C4-2B (cell line): ENCODE results near the gene TJP3.
"Not testable (repeated sequence)": the region's sequence is repeated elsewhere in the genome, so short reads cannot be mapped to it uniquely, and the experiment has no call there.

ENCODE experiments used
- H3K27ac ChIP-seq: fragments of 450-650 bp; 2 replicates; pipeline ENCODE4 v1.5.1; 2017
- ZFX ChIP-seq: fragments of 450-650 bp; IDR thresholded peaks from 2 replicates; pipeline ENCODE4 v1.6.1; 2017
- TF ChIP-seq, protein P1 (sequence below): fragments of 450-650 bp; conservative IDR thresholded peaks from 2 replicates; pipeline ENCODE4 v1.5.1; 2017; ENCODE audit warnings: mild to moderate bottlenecking

Gene TJP3

DNA sequence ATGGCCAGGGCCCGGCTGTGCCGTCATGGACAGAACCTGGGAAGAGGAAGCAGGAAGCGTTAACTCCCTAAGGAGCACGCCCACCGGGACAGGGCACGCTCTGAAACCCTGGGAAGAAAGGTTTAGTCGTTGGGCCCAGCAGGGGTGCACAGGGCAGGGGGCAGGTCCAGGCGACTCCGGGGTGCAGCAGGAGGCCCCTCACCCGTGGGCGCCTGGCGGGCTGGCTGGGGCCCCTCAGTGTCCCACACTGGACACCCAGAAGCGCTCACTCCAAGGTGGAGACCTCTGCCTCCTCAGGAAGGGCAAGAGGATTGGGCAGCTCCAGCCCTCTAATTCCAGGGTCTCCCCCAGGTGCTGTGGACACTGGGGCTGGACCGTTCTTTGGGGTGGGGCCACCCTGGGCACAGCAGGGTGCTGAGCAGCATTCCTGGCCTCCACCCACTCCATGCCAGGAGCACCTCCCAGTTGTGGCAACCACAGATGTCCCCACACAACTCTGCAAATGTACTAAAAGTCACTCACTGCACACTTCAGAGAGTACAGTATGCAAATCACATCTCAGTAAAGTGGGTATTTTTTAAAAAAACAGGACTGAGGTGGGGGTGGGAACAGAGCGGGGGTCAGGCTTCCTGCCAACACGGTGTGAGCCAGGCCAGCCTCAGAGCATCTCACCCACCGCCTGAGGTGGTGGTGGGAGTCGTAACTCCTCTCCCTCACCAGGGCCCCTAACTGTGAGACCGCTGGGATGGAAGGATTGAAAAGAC, 43.1 kb upstream of the TJP3 start:
- TF ChIP-seq, protein P1, sequence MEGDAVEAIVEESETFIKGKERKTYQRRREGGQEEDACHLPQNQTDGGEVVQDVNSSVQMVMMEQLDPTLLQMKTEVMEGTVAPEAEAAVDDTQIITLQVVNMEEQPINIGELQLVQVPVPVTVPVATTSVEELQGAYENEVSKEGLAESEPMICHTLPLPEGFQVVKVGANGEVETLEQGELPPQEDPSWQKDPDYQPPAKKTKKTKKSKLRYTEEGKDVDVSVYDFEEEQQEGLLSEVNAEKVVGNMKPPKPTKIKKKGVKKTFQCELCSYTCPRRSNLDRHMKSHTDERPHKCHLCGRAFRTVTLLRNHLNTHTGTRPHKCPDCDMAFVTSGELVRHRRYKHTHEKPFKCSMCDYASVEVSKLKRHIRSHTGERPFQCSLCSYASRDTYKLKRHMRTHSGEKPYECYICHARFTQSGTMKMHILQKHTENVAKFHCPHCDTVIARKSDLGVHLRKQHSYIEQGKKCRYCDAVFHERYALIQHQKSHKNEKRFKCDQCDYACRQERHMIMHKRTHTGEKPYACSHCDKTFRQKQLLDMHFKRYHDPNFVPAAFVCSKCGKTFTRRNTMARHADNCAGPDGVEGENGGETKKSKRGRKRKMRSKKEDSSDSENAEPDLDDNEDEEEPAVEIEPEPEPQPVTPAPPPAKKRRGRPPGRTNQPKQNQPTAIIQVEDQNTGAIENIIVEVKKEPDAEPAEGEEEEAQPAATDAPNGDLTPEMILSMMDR: no peak
- TF ChIP-seq ZFX: no peak
- no peak overlapping the region for H3K27ac ChIP-seq

DNA sequence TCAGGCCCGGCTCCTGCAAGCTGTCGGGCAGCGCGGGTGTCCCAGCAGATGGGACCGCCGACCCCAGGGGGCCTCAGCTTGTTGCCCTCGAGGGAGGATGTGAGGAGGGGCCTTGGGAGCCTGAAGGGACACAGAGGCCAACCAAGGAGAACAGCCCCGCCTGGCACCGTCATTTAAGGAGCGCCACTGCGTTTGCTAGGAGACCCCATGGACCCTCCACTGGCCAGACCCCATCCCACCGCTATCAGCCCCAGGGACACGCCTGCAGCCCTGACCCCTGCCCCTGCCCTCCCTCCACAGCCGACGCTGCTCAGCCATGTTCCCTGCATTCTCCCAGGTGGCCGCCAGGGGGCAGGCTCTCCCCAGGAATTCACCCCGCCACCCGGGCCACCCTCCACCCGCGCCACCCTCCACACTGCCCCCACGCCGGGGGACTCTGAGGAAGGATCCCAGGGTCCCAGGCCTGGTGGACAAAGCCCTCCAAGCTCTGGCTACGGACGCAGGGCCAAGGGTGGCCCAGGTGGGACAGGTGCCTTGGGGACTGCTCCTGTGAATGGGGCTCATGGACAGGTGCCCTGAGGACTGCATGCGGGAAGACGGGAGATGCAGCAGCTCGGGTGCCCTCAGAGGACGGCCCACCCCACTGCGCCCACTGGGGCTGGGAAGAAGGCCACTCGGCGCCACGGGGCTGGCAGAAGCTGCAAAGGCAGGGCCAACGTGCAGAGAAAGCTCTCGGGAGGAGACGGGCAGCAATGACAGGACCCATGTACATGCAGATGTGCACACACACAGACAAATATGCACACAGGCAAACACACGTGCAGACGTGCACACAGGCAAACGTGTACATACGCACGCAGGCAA, 42.3 kb upstream of the TJP3 start:
- TF ChIP-seq, protein P1: peak; percentile 98
- no peak for TF ChIP-seq ZFX
- H3K27ac ChIP-seq: no peak overlapping the region

DNA sequence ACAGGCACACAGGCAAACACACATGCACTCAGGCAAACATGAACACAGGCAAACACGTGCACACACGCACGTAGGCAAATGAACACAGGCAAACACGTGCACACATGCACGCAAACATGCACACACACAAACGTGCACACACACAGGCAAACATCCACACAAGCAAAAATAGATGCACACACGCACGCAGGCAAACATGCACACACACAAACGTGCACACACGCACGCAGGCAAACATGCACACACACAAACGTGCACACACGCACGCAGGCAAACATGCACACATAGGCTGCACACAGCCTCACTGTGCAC, 41.7 kb upstream of the TJP3 start:
- not testable (repeated sequence) for H3K27ac ChIP-seq

DNA sequence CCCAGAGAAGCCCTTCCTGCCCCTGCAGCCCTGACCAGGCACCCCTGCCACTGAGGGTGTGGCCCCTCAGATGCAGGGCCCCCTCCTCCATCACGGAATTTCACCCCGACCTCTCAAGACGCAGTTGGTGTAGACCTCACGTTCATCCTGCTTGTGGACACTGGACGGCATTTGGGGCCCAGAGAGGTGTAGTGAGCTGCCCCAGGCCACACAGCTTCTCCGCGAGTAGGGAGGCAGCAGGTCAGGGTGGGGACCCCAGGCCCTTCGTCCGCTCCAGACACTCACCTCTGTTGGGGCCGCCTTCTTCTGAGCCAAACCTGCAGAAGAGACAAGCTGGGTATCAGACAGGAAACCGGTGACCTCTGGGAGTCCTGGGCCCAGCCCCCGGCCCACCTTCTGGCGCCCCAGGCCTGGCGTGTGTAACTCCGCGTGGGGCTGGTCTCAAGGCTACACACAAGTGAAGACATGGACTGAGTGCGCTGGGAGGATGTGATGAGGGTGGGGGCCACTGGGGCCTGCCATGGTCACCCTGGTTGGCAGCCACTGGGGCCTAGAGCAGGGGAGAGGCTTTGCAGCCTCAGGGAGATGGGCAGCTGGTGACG, 41.0 kb upstream of the TJP3 start:
- no peak for TF ChIP-seq ZFX
- TF ChIP-seq, protein P1: no peak
- no peak overlapping the region for H3K27ac ChIP-seq

DNA sequence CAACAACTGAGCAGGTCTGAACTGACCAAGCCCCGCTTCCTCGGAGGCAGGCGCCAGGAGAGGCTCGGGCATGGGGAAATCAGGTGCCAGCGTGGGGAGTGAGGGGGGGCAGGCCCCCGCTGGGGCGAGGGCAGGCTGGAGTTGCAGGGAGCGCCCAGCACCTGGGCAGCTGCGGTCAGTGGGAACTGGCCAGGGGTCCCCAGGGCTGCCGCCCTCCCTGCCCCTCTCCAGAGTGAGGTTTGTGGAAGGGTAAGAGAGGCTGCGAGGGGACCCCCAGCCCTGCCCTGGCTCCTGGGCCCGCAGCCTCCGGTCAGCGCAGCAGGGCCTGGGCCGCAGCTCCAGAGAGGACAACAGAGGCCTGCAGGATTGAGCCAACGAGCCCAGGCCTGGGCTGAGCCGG, 40.4 kb upstream of the TJP3 start:
- TF ChIP-seq, protein P1: no peak
- no peak for TF ChIP-seq ZFX
- no peak overlapping the region for H3K27ac ChIP-seq

DNA sequence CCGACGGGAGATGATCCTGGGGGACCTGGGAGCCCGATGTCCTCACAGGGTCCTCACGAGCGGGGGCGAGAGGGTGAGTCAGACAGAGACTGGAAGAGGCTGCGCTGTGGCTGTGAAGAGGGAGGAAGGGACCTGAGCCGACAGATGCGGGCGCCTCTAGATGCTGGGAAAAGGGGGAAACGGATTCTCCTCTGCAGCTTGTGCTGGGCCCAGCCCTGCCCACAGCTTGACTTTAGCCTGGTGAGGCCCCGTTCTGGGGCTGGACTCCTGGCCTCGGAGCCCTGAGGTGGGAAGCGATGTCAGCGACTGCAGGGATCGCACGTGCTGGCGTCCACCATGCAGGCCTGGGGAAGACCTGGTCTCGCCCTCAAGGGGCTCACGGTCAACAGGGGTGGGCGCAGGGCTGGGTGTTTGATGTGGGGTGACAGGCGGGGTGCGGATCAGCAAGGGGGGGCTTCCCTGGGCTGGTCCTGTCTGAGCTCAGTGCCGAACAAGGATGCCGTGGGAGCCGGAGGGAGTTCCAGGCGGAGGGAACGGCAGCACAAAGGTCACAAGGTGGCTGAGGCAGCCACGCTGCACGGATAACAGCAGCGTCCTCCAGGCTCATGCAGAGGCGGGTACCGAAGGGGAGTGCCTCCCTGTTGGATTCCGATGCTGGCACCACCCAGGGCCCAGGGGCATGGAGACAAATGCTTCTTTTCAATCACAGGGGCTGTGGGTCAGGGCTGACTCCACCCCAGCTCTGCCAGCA, 39.7 kb upstream of the TJP3 start:
- TF ChIP-seq, protein P1: no peak
- TF ChIP-seq ZFX: no peak
- no peak overlapping the region for H3K27ac ChIP-seq

DNA sequence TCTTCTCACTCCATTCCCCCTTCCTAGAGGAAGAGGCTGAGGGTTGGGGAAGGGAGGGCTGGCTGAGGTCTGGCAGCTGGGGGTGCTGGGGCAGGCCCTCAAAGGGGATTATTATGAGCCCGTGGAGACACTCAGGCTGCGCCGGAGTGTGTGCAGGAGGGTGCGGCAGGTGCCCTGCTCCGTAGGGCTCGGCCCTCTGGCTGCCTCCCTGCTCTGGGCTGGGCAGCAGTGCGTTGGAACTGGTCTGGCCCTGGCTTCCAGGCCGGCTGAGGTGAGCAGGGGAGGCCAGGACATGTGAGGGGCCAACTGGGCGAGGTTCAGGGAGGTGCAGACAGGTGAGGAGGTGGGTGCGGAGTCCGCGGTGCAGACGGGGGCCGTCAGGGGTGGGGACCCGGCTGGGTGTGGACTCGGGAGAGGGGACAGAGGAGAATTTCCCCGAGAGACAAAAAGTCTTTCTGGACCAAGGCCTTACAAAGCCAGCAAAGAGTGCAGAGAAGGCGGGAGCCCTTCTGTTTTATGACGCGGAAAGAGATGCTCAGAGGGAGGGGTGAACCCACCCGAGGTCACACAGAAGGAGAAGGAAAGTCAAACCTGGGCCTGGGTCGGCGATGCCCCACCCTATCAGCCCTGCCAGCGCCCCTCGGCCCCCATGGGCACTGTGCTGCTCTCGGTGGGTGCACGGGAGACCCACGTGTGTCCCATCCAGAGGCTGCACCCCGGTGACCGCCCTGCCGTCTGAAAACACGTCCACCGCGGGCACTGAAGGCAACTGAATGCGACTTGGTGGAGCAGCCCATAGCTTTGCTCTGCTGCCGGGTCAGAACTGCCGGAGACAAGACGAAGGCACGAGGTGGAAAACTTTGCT, 38.9 kb upstream of the TJP3 start:
- TF ChIP-seq ZFX: no peak
- TF ChIP-seq, protein P1: no peak
- no peak overlapping the region for H3K27ac ChIP-seq
